Adrenal gland (tissue), 5 donors: ENCODE measurements around the gene MARCHF11.

Source experiments
- CTCF ChIP-seq, 6 experiments: fragments of 450-650 bp in 4 of 6; fragments of 200-600 bp in 2 of 6; sonication (generic) in 1 of 6; IDR thresholded peaks; 1 replicate in 5 of 6; 2 replicates in 1 of 6; pipeline versions ENCODE4 v1.5.1 to v1.8.0; 2016 to 2021; ENCODE audit warnings: antibody characterized with exemption in 6 of 6, mild to moderate bottlenecking in 2 of 6, moderate library complexity in 1 of 6
- POLR2A ChIP-seq, 2 donors: fragments of 450-650 bp; IDR thresholded peaks; one replicate each; pipeline ENCODE4 v1.6.1; 2017; ENCODE audit warnings: antibody characterized with exemption in 2 of 2, mild to moderate bottlenecking in 2 of 2, moderate library complexity in 1 of 2
- donor health status: DM: no; HTN: no; CAD: no.

GRCh38 chr5:16090270-16090669 lies 89.3 kb downstream of the MARCHF11 start:
- TF ChIP-seq POLR2A (IDR thresholded peaks at IDR 0.05) (no peak), CTCF (IDR thresholded peaks at IDR 0.05) (no peak)
